Esophagus squamous epithelium (tissue), 4 donors: ENCODE results near the gene CRYBG2.

Experiments
- POLR2A ChIP-seq, 4 donors: fragments of 450-650 bp; IDR thresholded peaks; one replicate each; pipeline ENCODE4 v1.6.1; 2017; ENCODE audit warnings: antibody characterized with exemption in 4 of 4, mild to moderate bottlenecking in 4 of 4, moderate library complexity in 3 of 4
- TF ChIP-seq, protein P1 (sequence below), 6 experiments: fragments of 450-650 bp in 4 of 6; fragments of 200-600 bp in 2 of 6; sonication (generic) in 2 of 6; IDR thresholded peaks; one replicate each; pipeline ENCODE4 v1.5.1; 2016 to 2019; ENCODE audit warnings: antibody characterized with exemption in 6 of 6, mild to moderate bottlenecking in 4 of 6, moderate library complexity in 4 of 6

DNA sequence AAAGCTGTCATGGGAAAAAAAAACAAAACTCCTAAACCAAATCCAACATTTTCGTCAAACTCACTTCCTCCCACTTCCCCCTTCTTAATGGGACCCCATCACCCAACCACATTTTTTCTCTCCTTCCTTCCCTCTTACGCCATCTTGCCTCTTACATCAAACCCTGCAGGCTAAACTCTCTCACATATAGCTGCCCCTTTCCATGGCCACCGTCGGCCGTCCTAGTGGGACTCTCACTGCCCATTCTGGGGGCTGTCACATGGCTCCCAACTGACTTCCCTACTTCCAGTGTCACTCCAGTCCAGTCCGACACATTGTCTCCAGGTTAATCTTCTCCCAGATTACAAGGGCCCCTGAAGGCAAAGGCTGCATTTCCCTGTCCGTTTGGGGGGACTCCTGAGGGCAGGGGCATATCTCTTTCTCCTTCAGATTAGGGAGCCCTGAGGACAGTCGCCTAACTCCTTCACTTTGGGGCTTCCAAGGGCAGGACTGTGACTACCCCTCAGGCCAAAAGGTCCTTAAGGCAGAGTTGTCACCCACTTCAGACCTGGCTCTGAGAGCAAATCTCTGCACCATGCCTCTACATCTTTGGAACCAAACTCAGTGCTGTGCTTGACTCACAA lies 48.2 kb downstream of the CRYBG2 start:
- no peak for TF ChIP-seq POLR2A (IDR thresholded peaks at IDR 0.05)
- TF ChIP-seq, protein P1, sequence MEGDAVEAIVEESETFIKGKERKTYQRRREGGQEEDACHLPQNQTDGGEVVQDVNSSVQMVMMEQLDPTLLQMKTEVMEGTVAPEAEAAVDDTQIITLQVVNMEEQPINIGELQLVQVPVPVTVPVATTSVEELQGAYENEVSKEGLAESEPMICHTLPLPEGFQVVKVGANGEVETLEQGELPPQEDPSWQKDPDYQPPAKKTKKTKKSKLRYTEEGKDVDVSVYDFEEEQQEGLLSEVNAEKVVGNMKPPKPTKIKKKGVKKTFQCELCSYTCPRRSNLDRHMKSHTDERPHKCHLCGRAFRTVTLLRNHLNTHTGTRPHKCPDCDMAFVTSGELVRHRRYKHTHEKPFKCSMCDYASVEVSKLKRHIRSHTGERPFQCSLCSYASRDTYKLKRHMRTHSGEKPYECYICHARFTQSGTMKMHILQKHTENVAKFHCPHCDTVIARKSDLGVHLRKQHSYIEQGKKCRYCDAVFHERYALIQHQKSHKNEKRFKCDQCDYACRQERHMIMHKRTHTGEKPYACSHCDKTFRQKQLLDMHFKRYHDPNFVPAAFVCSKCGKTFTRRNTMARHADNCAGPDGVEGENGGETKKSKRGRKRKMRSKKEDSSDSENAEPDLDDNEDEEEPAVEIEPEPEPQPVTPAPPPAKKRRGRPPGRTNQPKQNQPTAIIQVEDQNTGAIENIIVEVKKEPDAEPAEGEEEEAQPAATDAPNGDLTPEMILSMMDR (IDR thresholded peaks at IDR 0.05): no peak
